ENCODE data around the gene SFXN3.

- no peak for TF ChIP-seq POLR2A (IDR thresholded peaks at IDR 0.05; ENCODE audit: low read length)
- TF ChIP-seq GATA1 (IDR thresholded peaks at IDR 0.05; ENCODE audit: low read depth, low read length): no peak
Measured at GRCh38 chr10:101055411-101055810, 24.4 kb downstream of the SFXN3 start.
